Measurements from ENCODE around the gene RASGRP4.
"Not testable (repeated sequence)": the region's sequence is repeated elsewhere in the genome, so short reads cannot be mapped to it uniquely, and the experiment has no call there.

The RASGRP4 gene

DNA sequence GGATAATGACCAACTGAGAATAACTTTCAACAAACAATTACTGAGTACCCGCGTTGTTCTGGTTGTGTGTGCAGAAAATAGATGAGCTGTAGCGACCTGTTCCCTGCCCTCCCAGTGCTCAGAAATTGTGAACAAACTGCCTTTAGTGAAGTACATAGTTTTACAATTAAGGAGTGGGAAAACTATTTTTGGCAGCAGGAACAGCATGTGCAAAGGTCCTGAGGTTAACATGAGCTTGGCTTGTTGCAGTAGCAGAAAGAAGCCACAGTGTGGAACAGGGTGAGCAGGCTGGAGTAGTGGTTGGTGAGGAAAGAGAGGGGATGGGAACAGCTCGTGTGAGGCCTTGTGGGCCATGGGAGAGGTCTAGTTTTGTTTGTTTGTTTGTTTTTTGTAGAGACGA is 23.5 kb upstream of the RASGRP4 start:
- DNase-seq (ENCODE audit: low read depth in 2 of 3, low spot score in 2 of 3), result no peak

DNA sequence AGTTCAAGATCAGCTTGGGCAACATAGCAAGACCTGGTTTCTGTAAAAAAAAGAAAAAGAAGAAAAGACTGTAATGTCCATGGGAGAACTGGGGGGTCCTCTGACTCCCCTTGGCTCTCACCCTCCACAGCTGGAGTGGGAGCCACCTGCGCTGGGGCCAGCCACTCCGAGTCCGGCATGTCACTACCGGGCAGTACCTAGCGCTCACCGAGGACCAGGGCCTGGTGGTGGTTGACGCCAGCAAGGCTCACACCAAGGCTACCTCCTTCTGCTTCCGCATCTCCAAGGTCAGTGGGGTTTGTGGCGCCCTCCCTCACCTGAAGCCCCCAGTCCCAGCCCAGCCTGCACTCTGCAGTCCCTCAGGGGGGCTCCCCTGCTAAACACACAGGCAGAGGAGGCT is 22.2 kb upstream of the RASGRP4 start:
- DNase-seq (ENCODE audit: low read depth in 2 of 3, low spot score in 2 of 3), result no peak

DNA sequence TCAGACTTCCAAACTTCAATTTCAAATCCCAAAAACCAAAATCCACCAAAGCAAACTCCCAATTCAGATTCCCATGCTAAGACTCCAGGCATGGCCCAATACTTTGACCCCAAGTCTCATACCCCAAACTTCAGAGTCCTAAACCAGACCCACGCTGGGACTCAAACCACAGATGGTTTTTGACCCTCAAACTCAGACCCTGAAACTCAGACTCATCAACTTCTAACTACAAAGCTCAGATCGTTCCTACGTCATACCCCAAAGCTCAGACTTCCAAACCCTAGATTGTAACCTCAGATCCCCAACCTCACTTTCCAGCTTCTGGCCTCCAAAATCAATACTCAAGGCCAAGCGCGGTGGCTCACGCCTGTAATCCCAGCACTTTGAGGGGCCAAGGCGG is 19.3 kb upstream of the RASGRP4 start:
- no peak for DNase-seq (ENCODE audit: low read depth in 2 of 3, low spot score in 2 of 3)

DNA sequence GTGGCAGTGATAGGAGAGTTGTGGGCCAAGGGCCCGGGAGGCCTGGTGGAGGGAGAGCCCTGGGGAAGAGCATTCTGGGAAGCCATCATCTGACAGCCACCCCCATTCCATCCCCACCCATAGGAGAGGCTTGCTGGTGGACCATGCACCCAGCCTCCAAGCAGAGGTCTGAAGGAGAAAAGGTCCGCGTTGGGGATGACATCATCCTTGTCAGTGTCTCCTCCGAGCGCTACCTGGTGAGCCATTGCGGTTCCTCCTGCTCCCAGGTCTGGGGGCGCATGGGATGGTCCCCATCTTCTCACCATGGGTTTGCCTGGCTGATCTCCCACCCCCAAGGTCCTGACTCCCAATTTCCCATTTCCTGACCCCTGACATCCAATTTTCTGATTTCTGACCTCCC is 18.0 kb upstream of the RASGRP4 start:
- DNase-seq (ENCODE audit: low read depth in 2 of 3, low spot score in 2 of 3), result no peak

DNA sequence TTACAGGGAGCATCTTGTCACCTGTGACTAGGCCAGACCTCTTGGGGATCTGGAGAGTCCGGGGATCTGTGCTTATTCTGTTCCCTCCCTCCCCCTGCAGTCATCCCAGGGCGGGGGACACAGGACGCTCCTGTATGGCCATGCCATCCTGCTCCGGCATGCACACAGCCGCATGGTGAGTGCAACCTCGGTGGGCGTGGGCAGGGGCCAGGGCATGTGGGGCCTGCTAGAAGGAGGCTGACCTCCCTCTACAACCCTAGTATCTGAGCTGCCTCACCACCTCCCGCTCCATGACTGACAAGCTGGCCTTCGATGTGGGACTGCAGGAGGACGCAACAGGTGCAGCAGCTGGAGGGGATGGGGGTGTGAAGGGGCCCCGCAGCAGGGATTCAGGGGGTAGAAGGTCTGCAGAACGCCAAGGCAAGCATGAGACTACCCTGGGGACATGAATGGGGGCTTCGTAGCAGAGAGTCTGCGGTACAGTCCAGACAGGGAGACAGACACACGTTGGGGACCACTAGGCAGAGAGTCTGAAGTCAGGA is 17.5 kb upstream of the RASGRP4 start:
- DNase-seq (ENCODE audit: low read depth in 2 of 3, low spot score in 2 of 3), result no peak

DNA sequence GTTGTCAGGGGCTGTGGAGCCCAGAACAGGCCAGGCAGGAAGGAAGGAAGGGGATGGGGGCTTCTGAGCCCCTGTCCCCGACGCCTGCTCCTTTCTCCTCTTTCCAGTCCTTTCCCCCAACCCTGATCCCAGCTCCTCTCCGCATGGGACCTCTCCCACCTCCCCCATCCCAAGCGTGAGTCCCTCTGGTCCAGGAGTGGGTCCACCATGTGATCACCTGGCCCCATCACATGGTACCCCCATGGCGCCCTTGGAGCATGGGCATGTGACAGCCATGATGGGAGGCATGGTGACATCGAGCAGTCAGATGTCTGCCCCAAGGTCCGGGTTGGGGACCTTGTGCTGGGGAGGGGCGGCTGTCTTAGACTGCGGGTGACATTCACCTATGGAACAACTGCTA is 16.7 kb upstream of the RASGRP4 start:
- no peak for DNase-seq (ENCODE audit: low read depth in 2 of 3, low spot score in 2 of 3)

DNA sequence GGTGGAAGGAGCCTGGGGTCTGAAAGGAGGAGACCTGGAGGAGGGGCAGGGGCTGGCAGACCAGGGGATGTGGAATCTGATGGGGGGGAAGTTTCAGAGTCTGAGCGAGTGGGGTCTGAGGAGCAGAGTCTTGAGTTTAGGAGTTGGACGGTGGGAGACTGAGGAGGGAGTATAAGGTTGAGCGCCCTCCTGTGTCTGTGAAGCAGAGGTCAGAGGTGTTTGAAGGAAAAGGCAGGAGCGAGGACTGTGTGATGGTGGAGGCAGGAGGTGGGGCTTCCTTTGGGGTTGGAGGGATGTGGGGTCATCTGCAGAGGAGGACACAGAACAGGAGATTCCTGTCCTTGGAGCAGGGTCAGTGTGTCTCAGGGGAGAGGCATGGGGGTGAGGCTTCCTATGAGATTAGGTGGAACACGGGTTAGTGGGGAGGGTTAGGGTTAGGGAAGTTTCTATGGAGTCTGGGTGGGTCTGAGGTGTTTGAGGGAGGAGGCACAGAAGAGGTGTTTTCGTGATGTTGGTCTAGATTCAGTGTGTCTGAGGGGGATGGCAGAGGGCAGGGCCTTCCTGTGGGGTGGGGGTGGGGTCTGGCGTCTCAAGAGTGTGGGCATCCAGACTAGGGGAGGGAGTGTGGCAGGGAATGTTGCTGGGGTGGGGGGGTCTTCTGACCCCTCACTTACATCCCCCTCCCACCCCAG is 15.8 kb upstream of the RASGRP4 start:
- DNase-seq (ENCODE audit: low read depth in 2 of 3, low spot score in 2 of 3), result no peak

DNA sequence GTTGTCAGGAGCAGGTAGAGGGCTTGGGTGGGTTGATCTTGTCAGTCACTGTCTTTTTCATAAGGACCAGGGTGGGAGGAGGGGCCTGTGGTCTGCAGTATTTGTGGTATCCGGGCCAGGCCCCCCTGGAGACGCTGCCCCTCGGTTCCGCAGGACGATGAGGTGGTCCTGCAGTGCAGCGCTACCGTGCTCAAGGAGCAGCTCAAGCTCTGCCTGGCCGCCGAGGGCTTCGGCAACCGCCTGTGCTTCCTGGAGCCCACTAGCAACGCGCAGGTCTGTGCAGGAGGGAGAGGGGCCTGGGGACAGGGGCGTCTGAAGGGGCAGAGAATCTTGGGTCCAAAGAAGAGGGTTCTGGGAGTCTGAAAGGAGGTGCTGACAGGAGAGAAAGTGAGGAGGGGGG is 14.6 kb upstream of the RASGRP4 start:
- no peak for DNase-seq (ENCODE audit: low read depth in 2 of 3, low spot score in 2 of 3)

DNA sequence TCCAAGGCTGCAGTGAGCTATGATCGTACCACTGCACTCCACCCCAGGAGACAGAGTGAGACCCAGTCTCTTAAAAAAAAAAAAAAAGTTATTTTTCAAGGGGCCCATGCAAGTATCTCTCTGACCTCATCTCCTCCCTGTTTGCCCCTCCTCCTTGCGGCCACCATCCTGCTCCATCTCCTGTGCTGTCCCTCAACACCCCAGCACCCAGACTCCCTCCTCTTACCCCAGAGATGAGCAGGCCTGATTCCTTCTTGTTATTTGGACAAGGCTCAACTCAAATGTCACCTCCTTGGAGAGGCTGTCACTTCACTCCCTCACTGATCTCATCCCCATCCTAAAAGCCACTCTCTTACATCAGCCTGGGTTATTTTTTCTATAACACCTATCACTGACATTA is 11.9 kb upstream of the RASGRP4 start:
- no peak for DNase-seq (ENCODE audit: low read depth in 2 of 3, low spot score in 2 of 3)

DNA sequence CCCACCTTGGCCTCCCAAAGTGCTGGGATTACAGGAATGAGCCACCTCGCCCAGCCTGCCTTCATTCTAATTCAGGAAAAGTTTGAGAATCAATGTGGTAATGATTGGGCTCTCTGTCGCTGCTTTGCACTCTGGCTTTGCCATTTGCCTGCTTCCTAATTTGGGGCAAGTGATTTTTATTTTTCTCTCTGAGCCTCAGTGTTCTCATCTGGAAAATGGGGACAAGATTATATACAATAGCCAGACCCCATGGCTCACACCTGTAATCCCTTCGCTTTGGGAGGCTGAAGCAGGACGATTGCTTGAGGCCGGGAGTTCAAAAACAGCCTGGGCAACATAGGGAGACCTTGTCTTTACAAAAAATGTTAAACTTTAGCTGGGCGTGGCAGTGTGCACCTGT is 11.3 kb upstream of the RASGRP4 start:
- no peak for DNase-seq (ENCODE audit: low read depth in 2 of 3, low spot score in 2 of 3)

DNA sequence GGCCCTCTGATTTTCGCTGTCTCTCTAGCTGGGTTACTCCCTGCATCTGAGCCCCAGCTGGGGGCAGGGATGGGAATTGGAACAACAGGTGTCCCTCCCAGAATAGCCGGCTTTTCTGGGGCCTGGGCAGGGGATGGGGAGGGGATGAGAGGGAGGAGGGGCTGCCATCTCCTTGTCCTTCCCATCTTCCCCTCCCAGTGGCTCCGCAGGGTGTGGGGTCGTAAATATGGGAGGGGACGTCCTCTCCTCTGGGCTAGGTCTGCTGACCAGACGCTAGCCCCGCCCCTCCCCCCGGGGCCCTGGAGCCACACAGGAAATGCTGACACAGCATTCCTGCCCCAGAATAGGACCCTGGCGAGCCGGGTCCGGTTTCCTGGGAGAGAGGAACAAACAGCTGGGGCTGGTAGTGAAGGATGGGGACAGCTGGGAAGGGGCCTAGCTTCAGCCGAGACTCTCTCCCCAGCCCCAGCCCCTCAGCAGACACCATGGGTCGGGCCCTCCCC is 8.6 kb upstream of the RASGRP4 start:
- DNase-seq (ENCODE audit: low read depth in 2 of 3, low spot score in 2 of 3), result no peak

DNA sequence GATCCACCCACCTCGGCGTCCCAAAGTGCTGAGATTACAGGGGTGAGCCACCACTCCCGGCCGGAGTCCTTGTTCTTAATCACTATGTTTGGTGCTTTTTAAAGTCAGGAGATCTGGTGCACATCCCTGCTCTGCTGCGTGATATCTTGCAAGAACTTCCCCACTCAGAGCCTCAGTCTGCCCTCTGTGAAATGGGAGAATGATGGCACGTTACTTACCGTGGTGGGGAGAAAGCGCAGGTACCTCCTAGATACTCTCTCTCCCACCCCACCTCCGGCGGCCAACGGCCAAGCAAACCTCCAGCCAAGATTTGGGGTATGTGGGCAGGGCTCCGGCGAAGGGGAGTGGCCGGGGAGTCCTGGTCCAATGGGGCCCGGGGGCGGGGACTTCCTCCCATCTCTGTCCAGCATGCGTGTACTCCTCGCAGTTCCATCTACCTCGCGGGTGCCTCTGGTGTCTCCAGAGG is 7.3 kb upstream of the RASGRP4 start, which contains the start of gene RYR1:
TSS of gene RYR1 (plus strand) at position 424 of the 466 bp plus-strand sequence. CDS start 139 bp downstream, outside the sequence.
- peak in 1 of 3 experiments; percentile 33 for DNase-seq (ENCODE audit: low read depth in 2 of 3, low spot score in 2 of 3)

DNA sequence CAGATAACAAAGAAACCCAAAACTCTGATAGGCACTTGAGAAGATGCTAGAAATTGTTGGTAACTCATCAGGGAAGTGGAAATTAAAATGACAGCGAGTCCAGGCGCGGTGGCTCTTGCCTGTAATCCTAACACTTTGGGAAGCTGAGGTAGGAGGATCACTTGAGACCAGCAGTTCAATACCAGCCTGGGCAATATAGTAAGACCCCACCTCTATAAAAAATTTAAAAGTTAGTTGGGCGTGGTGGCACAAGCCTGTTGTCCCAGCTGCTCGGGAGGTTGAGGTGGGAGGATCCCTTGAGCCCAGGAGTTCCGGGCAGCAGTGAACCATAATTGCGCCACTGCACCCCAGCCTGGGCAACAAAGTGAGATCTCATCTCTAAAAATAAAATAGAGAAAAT is 4.9 kb upstream of the RASGRP4 start:
- DNase-seq (ENCODE audit: low read depth in 2 of 3, low spot score in 2 of 3), result no peak

DNA sequence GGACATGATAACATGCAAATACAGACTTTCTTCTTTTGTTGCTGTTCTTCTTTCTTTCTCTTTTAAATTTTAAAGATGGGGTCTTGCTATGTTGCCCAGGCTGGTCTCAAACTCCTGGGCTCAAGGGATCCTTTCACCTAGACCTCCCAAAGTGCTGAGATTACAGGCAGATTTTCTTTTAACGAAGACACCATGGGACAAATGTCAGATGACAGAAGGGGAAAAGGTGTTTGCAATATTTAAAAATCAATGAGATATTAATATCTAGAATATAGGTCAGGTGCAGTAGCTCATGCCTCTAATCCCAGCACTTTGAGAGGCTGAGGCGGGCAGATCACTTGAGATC is 3.8 kb upstream of the RASGRP4 start:
- no peak for DNase-seq (ENCODE audit: low read depth in 2 of 3, low spot score in 2 of 3)

DNA sequence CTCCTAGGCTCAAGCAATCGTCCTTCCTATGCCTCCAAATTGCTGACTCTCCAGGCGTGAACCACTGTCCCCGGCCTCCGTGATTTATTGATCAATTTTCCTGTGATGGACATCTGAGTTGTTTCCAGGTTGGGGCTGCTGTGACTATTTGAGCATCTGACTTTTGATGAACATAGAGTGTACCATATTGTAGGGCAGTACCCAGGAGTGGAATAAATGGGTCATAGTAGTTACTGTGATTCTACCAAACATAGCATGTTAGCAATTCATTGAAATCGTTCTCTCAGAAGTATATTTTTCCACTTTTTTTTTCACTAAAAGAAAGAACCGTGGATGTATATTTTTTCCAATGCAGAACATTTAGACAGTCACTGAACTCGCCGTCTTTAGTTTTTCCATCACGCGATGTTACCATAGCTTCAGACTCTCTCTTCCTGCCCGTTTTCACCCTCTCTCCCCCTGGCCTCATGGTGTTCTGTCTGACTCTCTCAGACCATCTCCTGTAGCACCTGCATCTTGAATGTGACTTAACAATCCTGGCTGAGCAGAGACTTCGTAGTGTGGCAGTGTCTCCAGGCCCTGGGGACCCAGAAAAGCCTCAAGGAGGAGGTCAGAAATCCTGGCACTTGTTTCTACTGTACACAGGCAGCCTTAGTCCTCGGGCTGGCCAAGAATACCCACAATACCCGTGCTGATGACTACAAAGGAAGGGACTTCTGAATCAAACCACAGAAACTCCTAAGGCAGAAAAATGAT is 3.2 kb upstream of the RASGRP4 start:
- DNase-seq (ENCODE audit: low read depth in 2 of 3, low spot score in 2 of 3), result no peak

DNA sequence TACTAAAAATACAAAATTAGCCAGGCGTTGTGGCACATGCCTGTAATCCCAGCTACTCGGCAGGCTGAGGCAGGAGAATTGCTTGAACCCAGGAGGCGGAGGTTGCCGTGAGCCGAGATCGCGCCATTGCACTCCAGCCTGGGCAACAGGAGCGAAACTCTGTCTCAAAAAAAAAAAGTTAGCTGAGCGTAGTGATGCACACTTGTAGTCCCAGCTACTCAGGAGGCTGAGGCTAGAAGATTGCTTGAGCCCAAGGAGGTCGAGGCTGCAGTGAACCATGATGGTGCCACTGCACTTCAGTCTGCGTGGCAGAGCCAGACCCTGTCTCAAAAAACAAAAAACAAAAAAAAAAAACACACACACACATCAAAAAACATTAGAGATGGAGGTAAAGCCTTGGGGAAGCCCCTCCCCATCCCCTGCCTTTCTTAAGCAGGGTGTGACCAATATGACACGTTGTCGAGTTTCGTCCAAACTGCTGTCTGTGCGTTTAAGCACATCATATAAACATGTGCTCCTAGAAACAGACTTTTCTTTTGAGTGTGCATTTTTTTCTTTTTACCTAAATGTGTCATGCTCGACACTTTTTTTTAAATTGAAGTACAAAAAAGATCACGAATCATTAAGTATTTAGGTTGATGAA is 1.1 kb upstream of the RASGRP4 start:
- not testable (repeated sequence) for DNase-seq (ENCODE audit: low read depth in 2 of 3, low spot score in 2 of 3)

DNA sequence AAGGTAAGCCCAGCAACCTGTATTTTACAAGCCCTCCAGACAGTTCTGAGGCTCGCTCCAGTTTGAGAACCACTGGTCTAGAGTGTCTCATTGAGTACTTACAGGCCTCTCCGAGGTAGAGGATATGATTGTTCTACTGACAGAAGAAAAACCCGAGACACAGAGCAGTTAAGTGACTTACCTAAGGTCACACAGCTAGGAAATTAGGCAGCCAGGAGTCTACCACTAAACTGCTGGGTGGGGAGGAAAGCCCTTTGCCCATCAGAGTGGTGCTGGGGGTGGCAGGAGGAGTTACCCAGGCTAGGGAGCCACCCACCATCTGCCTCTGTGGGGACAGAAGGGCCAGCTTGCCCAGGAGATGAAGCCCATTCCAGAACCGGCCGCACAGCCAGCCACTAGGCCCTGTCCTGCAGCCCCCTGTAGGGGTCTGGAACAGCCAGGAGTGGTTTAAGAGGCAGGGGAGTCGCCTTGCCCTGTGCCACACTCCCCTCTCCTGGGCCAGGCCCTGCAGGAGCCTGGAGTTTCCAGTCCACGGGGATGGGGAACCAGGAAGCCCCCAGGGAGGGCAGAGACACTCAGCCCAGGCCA is 703 bp downstream of the RASGRP4 start:
- no peak for DNase-seq (ENCODE audit: low read depth in 2 of 3, low spot score in 2 of 3)

DNA sequence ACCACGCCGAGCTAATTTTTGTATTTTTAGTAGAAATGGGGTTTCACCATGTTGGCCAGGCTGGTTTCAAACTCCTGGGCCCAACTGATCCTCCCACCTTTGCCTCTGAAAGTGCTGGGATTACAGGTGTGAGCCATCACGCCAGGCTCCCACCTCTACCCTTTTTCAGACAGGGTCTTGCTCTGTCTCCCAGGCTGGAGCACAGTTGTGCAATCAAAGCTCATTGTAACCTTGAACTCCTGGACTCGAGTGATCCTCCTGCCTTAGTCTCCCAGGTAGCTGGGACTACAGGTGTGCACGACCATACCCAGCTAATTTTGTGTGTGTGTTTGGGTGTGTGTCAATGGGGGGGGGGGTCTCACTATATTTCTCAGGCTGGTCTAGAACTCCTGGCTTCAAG is 1.7 kb downstream of the RASGRP4 start:
- DNase-seq (ENCODE audit: low read depth in 2 of 3, low spot score in 2 of 3), result no peak

DNA sequence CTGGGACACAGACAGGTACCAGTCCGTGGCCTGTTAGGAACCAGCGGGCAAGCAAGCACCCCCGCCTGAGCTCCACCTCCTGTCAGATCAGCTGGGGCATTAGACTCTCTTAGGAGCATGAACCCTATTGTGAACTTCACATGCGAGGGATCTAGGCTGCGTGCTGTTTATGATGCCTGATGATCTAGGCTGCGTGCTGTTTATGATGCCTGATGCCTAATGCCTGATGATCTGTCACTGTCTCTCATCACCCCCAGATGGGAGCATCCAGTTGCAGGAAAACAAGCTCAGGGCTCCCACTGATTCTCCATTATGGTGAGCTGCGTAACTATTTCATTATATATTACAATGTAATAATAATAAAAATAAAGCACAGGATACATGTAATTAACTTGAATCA is 3.6 kb downstream of the RASGRP4 start:
- DNase-seq (ENCODE audit: low read depth in 2 of 3, low spot score in 2 of 3), result no peak

DNA sequence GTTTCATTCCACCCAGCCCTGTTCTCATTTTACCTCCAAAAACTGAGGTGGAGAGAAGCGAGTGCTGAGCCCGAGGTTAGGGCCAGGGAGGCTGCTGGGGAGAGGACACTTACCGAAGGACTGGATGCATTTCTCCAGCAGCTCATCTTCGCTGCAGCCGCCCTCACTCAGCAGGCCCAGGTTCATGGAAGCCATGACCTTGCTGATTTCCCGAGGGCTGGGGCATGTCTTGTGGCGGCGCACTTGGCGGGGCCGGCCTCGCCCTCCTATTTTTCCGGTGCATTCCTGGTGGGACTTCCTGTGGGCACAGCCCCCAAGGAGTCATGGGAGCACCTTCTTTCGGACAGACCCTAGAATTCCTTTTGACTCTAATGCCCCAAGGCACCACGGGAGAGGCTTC is 4.2 kb downstream of the RASGRP4 start:
- DNase-seq (ENCODE audit: low read depth in 2 of 3, low spot score in 2 of 3), result no peak

DNA sequence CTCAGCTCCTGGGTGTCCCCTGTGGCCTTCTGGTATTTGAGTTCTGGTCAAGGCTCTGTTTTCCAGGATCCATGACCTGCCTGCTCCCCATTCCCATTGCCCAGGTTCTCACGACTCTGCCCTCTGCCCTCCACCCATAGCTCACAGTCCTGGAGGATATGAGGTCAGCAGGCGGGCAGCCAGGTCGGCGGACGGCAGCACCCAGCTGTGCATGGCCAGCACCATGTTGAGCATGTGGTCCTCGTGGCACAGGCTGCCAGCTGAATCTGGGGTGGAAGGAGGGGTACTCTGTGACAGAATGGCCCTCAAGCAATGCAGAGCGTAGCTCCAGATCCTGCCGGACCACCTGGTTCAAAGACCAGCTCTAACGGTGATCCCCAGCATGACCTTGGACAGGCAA is 5.1 kb downstream of the RASGRP4 start:
- no peak for DNase-seq (ENCODE audit: low read depth in 2 of 3, low spot score in 2 of 3)

Data from activated CD8-positive, alpha-beta memory T cell treated with anti-CD3 and anti-CD28 coated beads for 48 hours (primary cell).